ENCODE data around the gene EMC1. TPM values are rescaled to one million over a fixed set of nuclear protein-coding genes. Genes with fewer than 3 reads are reported as not detected.
A peak's percentile ranks its signal among the peaks of the same experiment; 100 is the strongest.
"Not testable (repeated sequence)": the region's sequence is repeated elsewhere in the genome, so short reads cannot be mapped to it uniquely, and the experiment has no call there.

The EMC1 gene
- polyA plus RNA-seq, 4 donors: 39.4 to 53.4 (median 47.1) TPM

DNA sequence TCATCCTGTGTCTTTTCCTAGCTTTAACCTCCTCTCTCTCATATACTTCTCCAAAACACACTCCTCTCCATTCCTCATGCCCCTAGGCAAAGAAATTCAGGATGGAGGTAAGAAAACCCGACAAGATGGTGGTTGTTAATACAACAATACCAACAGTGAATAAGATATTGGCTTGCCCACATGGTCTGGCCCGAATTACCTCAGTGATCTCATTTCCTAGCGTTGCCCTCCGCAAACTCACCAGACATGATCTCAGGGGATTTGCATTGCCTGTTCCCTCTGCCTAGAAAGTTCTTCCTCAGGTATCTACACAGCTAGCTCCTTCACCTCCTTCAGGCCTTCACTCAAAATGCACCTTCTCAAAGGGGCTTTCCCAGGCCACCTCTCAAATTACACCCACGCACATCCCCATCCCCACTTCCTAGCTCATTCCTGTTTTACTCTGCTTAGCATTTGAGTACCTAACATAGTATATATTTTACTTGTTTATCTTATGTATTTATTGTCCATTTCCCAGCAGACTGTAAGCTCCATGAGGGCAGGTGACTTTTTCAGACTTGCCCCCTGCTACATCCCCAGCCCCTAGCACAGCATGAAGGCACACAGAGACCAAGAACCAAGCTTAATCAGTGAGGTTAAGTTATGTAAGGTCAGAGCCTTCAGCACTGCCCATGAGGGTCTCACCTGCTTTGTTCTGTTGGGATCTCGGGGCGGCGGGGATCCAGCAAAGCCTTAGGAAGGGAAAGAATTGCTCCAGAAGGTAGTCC, 31.1 kb downstream of the EMC1 start:
- no peak for DNase-seq (ENCODE audit: low read depth in 4 of 4, low spot score in 3 of 4)

DNA sequence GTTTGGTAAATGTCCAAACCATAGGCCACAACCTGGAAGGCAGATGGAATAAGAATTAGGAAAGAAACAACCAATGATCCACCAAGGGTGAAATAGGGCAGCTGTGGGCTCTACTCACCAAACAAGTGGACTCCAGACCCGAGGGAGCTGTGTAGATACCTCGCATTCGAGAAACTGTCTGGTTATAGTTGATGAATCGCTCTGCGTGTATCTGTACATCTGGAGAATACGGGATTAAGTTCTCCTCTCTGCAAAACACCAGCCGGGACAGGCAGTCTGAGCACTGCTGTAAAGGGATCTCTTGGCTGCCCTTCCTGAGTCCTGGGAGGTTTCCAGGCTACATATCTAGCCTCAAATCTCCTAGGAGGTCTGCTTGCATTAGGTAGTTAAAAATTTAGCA, 31.9 kb downstream of the EMC1 start:
- no peak for DNase-seq (ENCODE audit: low read depth in 4 of 4, low spot score in 3 of 4)

DNA sequence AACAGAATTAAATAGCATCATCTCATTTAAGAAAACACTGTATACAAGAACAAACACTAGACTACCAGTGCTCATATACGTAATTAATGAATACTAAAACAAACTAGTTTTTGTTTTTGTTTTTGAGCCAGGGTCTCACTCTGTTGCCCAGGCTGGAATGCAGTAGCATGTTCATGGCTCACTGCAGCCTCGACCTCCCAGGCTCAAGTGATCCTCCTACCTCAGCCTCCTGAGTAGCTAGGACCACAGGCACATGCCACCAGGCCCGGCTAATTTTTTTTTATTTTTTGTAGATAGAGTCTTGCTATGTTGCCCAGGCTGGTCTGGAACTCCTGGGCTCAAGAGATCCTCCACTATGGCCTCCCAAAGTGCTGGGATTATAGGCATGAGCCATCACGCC, 34.7 kb downstream of the EMC1 start:
- not testable (repeated sequence) for DNase-seq (ENCODE audit: low read depth in 4 of 4, low spot score in 3 of 4)

DNA sequence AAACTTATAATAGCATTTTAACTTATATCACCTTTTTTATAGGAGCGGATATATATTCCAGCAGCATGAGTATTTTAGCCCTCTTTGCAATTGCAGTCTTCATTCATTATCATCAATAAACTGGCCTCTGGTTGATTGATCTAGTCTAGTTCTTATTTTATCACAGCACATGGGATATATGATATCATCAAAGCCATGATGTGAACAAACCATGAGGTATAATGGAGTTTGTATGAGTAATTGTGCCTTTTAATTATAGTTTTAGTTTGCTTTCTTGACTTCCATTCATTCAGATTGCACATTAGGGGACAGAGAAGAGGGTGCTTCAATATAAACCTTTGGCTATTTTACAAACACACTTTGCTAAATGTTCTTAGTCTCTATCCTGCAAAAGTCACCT, 37.7 kb downstream of the EMC1 start:
- DNase-seq (ENCODE audit: low read depth in 4 of 4, low spot score in 3 of 4): no peak

DNA sequence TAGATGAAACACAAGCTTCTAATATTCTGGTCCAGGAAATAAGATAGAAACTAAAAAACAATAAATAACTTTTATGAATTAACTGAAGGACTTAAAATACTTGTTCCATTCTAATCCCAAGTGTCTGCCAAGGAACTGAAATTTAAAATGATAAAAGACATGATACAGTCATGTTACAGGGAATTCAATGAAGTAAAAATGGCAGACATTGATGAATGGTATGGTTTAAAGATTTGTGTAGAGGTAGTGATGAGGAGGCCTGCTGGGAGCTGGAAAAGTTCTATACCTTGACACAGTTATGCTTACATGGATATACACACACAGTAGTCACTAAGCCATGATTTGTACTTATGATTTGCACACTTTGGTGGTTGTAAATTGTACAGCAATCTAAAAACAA, 39.2 kb downstream of the EMC1 start:
- DNase-seq (ENCODE audit: low read depth in 4 of 4, low spot score in 3 of 4): no peak

DNA sequence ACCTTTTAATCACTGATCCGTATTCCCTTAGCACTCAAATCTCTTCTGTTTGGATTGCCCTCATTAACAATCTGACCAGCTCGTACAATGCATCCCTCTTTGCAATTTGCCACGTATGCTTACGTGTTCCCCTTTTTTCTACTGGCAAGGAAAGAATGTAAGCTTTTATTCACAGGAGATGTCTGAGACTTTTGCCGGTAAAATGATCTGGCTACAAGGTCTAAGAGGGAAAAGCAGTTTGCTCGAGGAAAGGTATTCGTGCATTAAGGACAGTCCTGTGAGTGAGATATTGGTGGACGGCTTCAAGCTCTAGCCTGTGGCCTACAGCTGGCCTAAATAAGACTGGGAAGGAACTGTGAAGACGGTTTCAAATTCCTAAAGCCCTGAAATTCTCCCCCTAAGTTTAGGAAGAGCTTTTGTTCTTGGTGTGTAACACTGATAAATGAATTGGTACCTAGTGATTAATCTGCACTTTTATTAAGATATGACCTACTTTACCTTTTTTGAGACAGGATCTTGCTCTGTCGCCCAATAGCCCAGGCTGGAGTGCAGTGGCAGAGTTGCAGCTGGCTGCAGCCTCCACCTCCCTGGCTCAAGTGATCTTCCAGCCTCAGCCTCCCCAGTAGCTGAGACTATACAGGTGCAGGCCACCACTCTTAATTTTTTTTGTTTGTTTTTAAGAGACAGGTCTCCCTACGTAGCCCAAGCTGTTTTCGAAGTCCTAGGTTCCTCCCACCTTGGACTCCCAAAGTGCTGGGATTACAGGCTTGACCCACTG, 40.4 kb downstream of the EMC1 start:
- peak in 1 of 4 donors; percentile 3 for DNase-seq (ENCODE audit: low read depth in 4 of 4, low spot score in 3 of 4)

DNA sequence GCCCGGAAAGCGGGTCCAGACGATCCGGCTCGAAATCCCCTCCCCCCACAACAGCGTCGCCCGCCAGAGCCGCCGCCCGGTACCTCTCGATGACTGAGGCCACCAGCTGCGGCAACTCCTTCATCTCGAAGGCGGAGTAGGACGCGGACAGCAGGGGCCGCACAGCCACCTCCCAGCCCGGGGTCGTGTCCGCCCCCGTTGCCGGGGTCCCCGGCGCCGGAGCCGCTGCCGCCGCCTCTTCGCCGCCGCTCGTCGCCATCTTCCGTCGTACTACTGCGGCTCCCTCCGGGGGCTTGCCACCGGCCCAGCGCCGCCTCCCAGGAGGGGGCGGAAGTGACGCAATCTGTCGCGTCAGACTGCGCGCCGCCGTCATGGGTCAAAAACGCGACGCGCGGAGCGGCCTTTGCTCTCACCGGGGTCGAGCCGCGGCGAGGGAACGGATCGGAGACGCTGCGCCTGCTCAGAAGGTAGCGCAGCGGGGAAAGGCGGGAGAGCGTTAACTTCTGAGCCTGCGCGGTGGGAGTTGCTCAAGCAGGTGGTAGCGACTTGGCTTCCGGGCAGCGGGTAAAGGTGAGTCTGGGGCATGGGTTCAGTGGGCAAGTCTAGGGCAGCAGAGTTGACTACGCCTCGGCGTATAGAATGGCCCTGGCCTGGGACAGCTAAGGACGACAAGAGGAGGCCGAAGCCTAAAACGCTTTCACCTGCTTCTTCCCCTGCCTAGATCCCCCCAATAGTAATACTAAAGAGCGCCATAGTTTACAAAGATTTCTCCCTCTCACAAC, 41.1 kb downstream of the EMC1 start, which contains the start of gene UBR4:
TSS of gene UBR4 (minus strand) at position 277 of the 782 bp plus-strand sequence. CDS start at position 259, 18 bp downstream.
- DNase-seq (ENCODE audit: low read depth in 4 of 4, low spot score in 3 of 4): peak; percentile 87 to 90 (median 90)

DNA sequence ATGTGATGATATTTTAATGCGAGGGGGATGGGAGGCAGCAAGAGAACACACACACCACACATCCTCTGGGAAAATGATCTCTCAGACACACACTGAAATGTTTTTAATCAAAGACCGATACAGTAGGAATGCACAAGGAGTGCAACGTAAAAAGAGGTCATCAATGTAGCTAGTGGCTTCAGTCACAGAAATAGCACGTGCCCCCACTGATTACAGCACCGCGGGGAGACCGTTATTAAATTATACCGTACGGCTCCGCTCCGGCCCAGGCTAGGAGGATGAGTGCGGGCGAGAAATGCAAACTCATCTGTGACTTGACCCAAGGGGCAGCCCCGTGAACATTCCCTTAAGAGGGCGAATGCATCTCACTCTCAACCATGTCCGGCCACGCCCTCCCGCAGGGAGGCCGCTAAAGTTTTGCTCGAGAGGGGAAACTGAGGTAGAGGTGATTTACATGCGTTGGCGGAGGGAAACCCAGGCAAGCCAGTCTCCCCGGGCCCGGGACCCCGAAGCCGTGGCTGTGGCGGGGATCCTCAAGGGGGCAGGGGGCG, 41.8 kb downstream of the EMC1 start:
- peak in 2 of 4 donors; percentile 22 to 26 for DNase-seq (ENCODE audit: low read depth in 4 of 4, low spot score in 3 of 4)

DNA sequence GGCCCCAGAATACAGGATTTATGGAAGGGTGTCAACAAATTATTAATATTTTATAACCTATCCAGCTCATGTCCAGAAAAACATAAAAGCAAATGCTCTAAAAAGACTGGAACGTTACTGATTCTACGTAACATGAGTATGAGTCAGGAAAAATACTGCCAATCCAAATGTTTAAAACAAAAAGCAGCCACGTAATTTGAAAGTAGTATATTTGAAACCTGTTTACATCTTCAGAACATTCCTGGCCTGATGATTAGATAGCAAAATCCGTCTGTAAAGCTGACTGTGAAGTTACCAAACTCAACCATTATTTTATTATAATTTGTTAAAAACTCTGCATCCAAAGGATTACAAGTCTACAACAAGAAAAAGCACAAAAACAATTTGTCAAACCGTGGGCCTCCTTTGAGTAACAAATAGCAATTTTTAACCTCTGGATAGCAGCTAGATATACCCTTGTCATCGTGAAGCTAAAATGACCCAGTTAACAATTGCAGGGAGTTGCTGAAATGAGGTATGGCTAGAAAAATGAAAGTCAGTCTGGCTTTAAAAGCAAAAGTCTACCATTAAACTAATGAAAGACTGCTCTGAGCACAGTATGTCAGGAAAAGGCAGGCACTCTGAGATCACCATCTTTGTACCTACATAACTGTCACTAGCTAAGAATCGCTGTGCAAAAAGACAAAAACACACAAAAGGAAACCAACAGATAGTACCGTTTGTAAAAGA, 42.5 kb downstream of the EMC1 start:
- no peak for DNase-seq (ENCODE audit: low read depth in 4 of 4, low spot score in 3 of 4)

DNA sequence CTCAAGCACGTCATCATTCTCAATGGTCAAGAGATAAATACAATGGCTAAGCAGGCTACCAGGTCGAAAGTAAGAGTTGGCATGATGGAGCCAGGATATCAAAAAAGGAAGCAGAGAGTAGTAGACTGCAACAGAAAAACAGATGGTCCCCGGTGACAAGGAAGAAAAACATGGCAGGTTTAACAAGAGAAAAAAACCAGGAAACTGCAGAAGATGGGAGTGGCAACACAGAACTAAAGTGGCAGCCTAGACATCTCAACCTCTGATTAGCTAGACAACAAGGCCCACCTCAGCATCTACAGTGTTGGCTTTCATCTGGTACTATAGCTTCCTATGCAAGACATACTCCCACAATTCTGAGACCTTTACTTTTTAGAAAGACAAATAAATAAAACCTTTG, 44.4 kb downstream of the EMC1 start:
- DNase-seq (ENCODE audit: low read depth in 4 of 4, low spot score in 3 of 4): no peak

DNA sequence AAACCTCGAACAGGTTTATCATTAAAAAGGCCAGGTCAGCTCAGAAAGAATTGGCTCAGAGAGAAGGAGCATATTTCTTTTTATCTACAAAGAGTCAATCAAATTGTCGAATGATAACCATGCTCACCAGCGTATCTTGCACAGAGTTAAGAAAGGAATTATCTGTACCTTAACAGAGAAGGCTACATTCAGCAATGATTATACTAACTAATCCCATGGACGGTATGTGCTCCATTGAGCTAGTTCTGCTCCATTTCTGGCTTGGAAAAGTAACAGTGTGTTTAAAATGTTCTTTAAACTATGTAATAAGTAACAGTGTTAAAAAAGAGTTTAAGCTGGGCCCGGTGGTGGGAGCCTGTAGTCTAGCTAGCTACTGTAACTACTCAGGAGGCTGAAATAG, 45.5 kb downstream of the EMC1 start:
- DNase-seq (ENCODE audit: low read depth in 4 of 4, low spot score in 3 of 4): no peak

DNA sequence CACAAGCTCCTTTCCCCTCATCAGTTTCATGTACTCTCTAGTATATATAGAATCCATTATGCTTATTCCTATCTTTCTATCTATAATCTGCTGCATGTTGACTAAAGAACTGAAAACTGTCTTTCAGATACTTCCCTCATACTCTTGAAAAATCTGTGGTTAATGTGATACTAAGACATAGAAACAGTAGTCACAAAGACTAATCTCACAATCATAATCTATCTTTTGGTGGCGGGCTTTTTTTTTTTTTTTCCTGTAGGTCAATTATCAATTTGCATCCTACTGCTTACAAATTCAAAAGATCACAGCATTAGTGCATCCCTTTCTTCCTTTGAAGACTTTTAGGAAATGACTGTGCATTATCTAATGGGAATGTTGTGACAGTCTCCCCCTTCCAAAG, 45.9 kb downstream of the EMC1 start:
- no peak for DNase-seq (ENCODE audit: low read depth in 4 of 4, low spot score in 3 of 4)

DNA sequence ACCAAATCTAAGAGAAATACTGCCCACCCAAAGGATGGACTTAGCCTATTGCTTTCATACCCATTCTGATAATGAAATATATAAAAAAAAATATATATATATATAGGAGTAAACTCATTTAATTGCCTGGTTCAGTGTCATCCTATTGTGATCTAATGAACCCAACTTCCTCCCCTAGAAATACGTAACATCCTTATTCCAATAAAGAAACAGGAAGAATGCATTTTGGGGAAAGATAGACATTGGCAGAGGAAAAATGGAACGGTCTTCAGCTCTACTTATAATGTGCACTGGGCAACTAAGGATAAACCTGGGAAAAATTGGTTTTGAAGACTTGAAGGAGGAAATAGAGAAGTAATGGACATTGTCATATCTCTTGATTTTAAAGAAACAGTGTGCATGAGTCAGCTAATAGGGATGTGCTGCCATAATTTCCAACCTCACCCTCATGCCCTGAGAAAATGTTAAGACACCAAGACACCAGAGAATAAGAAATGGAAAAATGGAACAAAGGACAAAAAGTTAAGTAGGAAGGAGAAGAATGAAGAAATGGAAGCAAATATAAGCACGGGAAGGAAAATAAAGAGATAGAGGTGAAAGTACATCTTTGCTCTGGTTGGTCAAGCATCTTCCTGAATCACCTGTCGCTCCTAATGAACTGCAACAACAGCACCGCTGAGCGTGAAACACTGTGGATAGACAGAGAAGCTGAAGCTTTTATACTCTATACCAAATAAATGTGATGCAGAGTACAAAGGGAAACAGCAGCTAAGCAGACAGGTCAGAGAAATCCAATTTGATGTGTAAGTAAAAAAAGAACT, 46.7 kb downstream of the EMC1 start:
- DNase-seq (ENCODE audit: low read depth in 4 of 4, low spot score in 3 of 4): no peak

DNA sequence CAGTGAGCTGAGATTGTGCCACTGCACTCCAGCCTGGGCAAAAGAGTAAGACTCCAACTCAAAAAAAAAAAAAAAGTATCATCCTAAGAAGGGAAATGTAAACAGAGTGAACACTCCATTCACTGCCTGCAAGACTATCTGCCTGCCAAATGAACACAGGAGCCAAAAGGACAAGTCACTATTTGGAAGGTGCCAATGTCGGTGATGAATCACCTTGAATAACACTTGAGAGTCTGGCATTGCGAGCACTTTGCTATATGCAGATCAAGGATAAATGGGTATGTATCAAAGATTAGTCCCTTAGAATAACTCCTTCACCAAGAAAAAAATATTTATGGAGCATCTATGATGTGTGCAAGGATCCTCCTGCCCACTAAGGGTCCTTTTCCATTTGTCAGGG, 47.9 kb downstream of the EMC1 start:
- no peak for DNase-seq (ENCODE audit: low read depth in 4 of 4, low spot score in 3 of 4)

DNA sequence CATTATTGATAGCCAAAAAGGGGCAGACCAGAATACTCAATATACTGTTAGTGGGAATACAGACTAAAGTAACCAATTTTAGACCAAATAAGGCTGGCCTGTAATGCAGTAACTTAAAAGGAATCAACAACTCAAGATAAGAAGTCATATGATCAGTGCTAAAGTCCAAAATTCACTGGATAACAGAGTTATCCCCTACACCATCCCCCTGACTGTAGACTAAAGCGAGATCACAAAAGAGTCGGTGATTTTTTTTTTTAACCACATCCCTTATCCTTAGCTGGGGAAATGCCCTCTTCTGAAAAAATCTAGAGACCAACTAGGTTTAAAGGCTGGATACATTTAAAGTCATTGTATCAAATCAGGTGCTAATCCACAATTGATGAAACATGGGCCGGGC, 48.9 kb downstream of the EMC1 start:
- no peak for DNase-seq (ENCODE audit: low read depth in 4 of 4, low spot score in 3 of 4)

DNA sequence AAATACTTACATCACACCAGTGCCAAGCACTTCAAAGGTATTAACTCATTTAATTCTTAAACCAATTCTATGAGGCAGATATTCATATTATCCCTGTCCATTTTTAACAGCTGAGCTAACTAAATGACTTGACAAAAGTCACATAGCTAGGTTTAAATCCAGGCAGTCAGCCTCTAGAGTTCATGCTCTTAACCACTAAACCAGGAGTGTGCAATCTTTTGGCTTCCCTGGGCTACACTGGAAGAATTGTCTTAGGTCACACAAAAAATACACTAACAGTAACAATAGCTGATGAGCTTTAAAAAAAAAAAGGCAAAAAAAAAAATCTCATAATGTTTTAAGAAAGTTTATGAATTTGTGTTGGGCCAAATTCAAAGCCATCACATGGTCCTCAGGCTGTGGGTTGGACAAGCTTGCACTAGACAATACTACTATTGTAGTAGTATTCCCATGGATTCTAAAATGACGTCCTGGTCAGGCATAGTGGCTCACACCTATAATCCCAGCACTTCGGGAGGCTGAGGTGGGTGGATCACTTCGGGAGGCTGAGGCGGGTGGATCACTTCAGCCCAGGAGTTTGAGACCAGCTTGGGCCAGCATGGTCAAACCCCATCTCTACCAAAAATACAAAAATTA, 51.2 kb downstream of the EMC1 start:
- DNase-seq (ENCODE audit: low read depth in 4 of 4, low spot score in 3 of 4): no peak

DNA sequence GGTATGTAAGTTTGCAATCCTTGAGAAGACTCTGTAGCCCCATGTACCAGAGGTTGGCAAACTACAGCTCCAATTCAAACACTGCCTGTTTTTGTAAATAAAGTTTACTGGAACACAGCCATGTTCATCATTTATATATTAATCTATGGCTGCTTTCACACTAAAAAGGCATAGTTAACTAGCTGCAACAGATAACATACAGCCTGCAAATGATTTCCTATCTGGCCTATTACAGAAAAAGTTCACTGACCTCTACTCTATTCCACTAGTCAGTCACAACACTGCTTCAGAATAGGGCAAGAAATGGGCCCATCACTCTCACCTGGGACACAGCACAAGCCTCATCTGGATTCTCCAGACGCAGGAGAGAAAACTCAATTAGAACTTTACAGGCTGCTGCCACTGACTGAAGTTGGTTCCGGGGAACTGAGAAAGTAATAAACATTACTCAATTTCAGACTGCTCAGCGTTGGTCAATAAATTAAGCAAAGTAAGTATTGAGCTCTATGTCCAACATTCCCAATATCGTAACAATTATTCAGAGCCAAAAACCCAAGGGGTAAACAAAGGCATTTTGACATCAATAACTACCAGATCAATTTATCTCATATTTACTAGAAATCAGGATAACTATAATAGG, 51.9 kb downstream of the EMC1 start:
- DNase-seq (ENCODE audit: low read depth in 4 of 4, low spot score in 3 of 4): no peak

DNA sequence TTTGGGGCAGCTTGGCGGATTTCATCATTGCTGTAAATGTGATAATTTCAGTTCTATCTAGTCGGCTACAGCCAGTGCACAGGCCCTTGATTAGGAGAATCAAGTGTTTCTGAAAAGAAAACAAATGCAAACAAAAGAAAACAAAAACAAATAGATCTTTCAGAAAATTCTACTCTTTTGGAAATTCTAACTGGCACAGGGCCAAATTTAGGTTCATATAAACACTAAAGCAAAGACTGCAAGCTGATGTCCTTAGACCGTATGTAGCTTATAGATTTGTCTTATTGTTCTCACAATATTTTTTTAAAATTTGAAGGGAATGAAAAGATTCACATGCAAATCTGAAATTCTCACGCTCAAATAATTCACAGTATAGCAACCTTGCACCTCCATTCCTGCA, 52.5 kb downstream of the EMC1 start:
- no peak for DNase-seq (ENCODE audit: low read depth in 4 of 4, low spot score in 3 of 4)
